BE2C (cell line): ENCODE data around the gene CPT1A.
"Not testable (repeated sequence)": the region's sequence is repeated elsewhere in the genome, so short reads cannot be mapped to it uniquely, and the experiment has no call there.

Experiments
- DNase-seq: peaks from one replicate; pipeline ENCODE4 v3.0.0-alpha.2; 2020
- H3K27me3 ChIP-seq: fragments of 250-450 bp; sonication (Bioruptor Pico); 2 replicates; pipeline ENCODE4 v1.5.1; 2020; ENCODE audit warnings: mild to moderate bottlenecking
- H3K36me3 ChIP-seq: fragments of 250-450 bp; sonication (Bioruptor Pico); 2 replicates; pipeline ENCODE4 v1.5.1; 2020; ENCODE audit warnings: mild to moderate bottlenecking
- H3K4me1 ChIP-seq: fragments of 250-450 bp; sonication (Bioruptor Pico); 2 replicates; pipeline ENCODE4 v1.5.1; 2020
- H3K4me3 ChIP-seq: 2 replicates; pipeline ENCODE4 v1.5.1; 2011; ENCODE audit warnings: low read depth, low read length
- H3K9me3 ChIP-seq: fragments of 250-450 bp; sonication (Bioruptor Pico); 2 replicates; pipeline ENCODE4 v1.5.1; 2020
- TF ChIP-seq, protein P1 (sequence below): IDR thresholded peaks from 2 replicates; pipeline ENCODE4 v1.5.1; 2012; ENCODE audit warnings: mild to moderate bottlenecking, low read depth, low read length

Gene CPT1A

GRCh38 chr11:68865241-68865640 is 23.5 kb upstream of the CPT1A start:
- Histone ChIP-seq H3K36me3 (no peaks in the 10 kb centered on the region), H3K27me3 (no peaks in the 10 kb centered on the region), H3K9me3 (peaks cover 2% of the 10 kb centered on the region; the same call in 1 of the 2 replicates), H3K4me1 (no peaks in the 10 kb centered on the region), H3K4me3 (no peak overlapping the region)
- TF ChIP-seq, protein P1, sequence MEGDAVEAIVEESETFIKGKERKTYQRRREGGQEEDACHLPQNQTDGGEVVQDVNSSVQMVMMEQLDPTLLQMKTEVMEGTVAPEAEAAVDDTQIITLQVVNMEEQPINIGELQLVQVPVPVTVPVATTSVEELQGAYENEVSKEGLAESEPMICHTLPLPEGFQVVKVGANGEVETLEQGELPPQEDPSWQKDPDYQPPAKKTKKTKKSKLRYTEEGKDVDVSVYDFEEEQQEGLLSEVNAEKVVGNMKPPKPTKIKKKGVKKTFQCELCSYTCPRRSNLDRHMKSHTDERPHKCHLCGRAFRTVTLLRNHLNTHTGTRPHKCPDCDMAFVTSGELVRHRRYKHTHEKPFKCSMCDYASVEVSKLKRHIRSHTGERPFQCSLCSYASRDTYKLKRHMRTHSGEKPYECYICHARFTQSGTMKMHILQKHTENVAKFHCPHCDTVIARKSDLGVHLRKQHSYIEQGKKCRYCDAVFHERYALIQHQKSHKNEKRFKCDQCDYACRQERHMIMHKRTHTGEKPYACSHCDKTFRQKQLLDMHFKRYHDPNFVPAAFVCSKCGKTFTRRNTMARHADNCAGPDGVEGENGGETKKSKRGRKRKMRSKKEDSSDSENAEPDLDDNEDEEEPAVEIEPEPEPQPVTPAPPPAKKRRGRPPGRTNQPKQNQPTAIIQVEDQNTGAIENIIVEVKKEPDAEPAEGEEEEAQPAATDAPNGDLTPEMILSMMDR = no peak
- DNase-seq = no peak

GRCh38 chr11:68863553-68864265 is 22.0 kb upstream of the CPT1A start:
- Histone ChIP-seq H3K36me3 (no peaks in the 10 kb centered on the region), H3K27me3 (no peaks in the 10 kb centered on the region), H3K9me3 (peaks cover 2% of the 10 kb centered on the region; the same call in 1 of the 2 replicates), H3K4me1 (no peaks in the 10 kb centered on the region), H3K4me3 (no peak overlapping the region)
- DNase-seq = no peak
- TF ChIP-seq, protein P1 = no peak

- no peaks in the 10 kb centered on the region for H3K4me1 ChIP-seq
- no peak overlapping the region for H3K4me3 ChIP-seq
- no peak for DNase-seq
- no peaks in the 10 kb centered on the region for H3K27me3 ChIP-seq
- TF ChIP-seq, protein P1 = no peak
- peaks cover 2% of the 10 kb centered on the region; the same call in 1 of the 2 replicates for H3K9me3 ChIP-seq
- H3K36me3 ChIP-seq = no peaks in the 10 kb centered on the region
Measured at GRCh38 chr11:68862421-68862820, 20.7 kb upstream of the CPT1A start.

DNA sequence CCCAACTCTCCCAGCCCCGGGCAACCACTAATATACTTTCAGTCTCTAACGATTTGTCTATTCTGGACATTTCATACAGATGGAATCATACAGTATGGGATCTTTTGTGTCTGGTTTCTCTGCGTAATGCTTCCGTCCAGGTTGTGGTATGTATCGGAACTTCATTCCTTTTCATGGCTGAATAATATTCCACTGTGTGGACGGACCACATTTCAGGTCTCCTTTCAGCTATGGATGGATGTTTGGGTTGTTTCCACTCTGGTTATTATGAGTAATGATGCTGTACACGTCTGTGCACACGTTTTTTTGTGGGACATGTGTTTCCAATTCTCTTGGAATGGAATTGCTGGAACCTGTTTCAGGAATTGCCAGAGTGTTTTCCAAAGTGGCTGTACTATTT is 17.4 kb upstream of the CPT1A start:
- H3K36me3 ChIP-seq = no peaks in the 10 kb centered on the region
- TF ChIP-seq, protein P1 = no peak
- H3K4me3 ChIP-seq = no peak overlapping the region
- peaks cover 2% of the 10 kb centered on the region; the same call in 1 of the 2 replicates for H3K9me3 ChIP-seq
- peaks cover 14% of the 10 kb centered on the region for H3K27me3 ChIP-seq
- no peak for DNase-seq
- no peaks in the 10 kb centered on the region for H3K4me1 ChIP-seq

DNA sequence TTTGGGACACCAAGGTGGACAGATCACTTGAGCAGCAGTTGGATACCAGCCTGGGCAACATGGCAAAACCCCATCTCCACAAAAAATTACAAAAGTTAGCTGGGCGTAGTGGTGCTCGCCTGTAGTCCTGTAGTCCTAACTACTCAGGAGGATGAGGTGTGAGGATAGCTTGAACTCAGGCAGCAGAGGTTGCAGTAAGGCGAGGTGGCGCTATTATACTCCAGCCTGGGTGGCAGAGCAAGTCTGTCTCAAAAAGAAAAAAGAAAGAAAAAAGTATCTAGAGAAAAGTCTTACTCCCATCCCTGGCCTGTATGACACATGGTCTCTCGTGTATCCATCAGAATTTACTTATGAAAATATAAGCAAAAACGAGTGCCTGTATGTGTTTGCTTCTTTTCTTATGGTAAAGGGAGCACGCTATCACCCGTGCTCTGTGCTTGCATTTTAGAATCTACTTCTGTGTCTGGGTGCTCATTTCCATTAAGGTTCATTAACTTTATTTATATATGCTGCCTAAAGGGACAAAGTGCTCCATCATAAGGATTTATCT is 15.4 kb upstream of the CPT1A start:
- TF ChIP-seq, protein P1 = no peak
- Histone ChIP-seq H3K4me3 (no peak overlapping the region), H3K36me3 (no peaks in the 10 kb centered on the region), H3K9me3 (no peaks in the 10 kb centered on the region), H3K27me3 (peaks cover 17% of the 10 kb centered on the region), H3K4me1 (no peaks in the 10 kb centered on the region)
- DNase-seq = no peak

DNA sequence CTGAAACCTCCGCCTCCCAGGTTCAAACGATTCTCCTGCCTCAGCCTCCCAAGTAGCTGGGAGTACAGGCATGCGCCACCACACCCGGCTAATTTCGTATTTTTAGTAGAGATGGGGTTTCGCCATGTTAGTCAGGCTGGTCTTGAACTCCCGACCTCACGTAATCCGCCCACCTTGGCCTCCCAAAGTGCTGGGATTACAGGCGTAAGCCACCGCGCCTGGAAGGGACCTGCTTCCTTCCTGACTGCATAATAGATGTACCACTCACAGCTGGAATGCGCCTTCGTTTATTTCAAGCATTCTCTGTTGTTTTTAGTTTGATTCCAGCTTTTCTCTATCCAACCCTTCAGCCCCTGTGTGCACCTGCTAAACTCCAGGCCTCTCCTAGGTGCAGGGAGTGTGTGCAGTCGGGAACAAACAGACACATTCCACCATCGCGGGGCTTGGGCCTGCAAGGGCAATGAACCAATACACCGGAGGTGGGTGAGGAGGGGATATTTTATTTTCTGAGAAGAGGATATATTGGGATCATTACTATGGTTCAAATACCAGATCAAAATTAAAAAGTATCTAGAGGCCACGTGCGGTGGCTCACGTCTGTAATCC is 14.8 kb upstream of the CPT1A start:
- H3K4me1 ChIP-seq, H3K4me3 ChIP-seq, H3K36me3 ChIP-seq, DNase-seq, H3K9me3 ChIP-seq: not testable (repeated sequence)
- peaks cover 17% of the 10 kb centered on the region for H3K27me3 ChIP-seq
